ENCODE results near the gene USHBP1. TPM values are rescaled to one million over a fixed set of nuclear protein-coding genes. Genes with fewer than 3 reads are reported as not detected.

The USHBP1 gene
- total RNA-seq, 3 donors from 2014 or later, result 0.52 to 2.6 (median 2.2) TPM

DNA sequence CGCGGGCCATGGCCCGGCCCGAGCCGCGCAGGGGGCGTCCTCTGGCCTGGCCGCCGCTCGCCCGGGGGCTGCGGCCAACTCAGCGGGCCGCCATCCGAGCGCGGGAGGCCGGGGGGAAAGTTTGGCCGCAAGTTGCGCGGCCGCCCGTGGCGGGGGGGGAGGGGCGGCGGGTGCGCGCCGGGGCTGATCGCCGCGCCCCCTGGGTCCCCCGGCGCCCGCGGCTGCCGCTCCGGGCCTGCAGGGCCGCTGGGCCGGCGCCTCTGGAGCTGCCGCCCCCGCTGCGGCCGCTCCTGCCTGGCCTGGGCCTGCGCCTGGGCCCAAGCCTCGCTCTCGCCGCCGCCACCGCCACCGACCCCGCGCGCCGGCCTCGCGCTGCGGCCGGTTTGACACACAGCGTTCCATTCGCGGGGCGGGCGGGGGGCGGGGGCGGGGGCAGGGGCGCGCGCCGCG lies 19.0 kb downstream of the USHBP1 start, which contains the start of gene NR2F6:
TSS of gene NR2F6 (minus strand) at position 385 of the 450 bp plus-strand sequence. CDS start 699 bp downstream, outside the sequence.
- DNase-seq (no peak), ATAC-seq (no peak)
- intact Hi-C loops (cut with DNase I, micrococcal nuclease), result no loop called here
- H3K4me1 ChIP-seq (ENCODE audit: low read depth), result peaks cover 58% of the 10 kb centered on the region
- no peaks in the 10 kb centered on the region for H3K9me3 ChIP-seq
- TF ChIP-seq, protein P1, sequence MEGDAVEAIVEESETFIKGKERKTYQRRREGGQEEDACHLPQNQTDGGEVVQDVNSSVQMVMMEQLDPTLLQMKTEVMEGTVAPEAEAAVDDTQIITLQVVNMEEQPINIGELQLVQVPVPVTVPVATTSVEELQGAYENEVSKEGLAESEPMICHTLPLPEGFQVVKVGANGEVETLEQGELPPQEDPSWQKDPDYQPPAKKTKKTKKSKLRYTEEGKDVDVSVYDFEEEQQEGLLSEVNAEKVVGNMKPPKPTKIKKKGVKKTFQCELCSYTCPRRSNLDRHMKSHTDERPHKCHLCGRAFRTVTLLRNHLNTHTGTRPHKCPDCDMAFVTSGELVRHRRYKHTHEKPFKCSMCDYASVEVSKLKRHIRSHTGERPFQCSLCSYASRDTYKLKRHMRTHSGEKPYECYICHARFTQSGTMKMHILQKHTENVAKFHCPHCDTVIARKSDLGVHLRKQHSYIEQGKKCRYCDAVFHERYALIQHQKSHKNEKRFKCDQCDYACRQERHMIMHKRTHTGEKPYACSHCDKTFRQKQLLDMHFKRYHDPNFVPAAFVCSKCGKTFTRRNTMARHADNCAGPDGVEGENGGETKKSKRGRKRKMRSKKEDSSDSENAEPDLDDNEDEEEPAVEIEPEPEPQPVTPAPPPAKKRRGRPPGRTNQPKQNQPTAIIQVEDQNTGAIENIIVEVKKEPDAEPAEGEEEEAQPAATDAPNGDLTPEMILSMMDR (IDR thresholded peaks at IDR 0.05), result no peak
- H3K36me3 ChIP-seq (ENCODE audit: low read depth), result no peaks in the 10 kb centered on the region
- peak within 1 kb of the TSS; percentile 81 for H3K4me3 ChIP-seq

DNA sequence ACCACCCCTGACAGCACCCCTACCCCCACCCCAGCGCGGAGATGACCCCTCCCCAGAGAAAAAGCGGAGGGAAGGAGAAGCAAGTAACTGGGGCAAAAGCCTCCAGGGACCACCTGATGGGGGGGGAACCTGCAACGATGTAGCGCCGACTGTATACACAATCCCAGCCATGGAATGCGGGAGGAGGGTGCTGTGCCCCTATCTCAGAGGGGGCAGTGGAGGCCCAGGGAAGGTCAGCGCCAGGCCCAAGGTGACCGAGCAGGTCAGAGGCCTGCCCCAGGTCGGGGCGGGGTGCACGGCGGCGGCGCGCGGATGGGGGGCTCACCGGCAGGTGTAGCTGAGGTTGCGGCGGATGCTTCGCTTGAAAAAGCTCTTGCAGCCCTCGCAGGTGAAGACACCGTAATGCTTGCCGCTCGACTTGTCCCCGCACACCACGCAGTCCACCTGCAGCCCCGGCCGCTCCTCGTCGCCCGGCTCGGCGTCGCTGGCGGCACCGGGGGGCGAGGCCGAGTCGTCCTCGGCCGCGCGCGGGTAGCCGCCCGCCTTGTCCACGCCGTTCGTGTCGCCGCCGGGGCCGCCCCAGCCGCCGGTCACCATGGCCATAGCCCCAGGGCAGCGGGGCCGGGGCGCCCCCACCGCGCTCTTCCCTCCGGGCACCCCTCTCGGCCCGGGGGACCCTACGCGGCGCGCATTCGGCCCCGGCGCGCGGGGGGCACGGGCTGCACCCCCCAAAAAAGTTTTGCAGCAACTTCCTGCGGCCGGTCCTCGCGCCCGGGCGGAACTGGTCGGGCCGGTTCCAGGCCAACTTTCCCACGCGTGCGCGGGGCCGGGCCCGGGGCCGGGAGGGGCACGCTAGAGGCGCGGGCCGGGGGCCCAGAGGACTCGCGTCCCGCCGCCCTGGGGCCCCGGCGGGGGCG lies 19.7 kb downstream of the USHBP1 start:
- peaks cover 63% of the 10 kb centered on the region for H3K4me1 ChIP-seq (ENCODE audit: low read depth)
- peak overlapping the region; percentile 81 for H3K4me3 ChIP-seq
- DNase-seq (peak in 2 of 3 donors; percentile 73 to 77), ATAC-seq (no peak)
- no peaks in the 10 kb centered on the region for H3K36me3 ChIP-seq (ENCODE audit: low read depth)
- TF ChIP-seq, protein P1 (IDR thresholded peaks at IDR 0.05), result no peak
- H3K9me3 ChIP-seq, result no peaks in the 10 kb centered on the region
- intact Hi-C loops (cut with DNase I, micrococcal nuclease), result no loop called here

DNA sequence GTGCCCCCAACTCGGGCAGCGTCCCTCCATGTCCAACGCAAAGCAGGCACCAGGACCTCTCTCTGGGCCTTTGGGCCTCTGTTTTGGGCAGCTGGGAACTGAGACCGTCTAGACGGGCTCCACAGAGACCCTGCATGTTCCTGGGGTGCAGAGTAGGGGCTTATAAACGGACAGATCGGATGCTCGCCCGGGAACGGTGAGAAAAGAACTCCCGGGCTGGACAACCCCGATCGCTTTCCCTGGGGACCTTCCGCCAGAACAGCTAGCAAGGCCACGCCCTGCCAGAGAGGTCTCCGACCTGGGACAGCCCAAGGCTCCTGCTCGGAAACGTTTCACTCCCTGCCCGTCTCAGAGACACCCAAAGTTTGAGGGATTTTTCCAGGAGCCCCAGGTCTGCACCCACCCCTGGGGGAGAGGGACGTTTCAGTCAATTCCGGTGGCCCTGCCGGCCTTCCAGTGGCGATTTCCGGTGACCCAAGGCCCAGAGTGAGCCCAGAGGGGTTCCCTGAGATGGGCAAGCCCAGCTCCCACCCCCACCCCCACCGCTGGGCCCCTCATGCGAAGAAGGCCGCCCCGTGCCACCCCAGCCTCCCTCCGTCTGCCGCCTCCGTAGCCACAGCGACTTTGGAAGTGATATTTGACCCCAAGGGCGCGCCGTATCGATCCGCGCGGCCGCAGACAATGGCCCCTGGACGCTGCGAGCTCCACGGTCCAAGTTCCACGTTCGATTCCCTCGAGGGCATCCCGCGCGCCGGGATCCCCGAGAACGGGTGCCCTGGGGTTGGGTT lies 20.5 kb downstream of the USHBP1 start:
- intact Hi-C loops (cut with DNase I, micrococcal nuclease), result no loop called here
- peak overlapping the region; percentile 81 for H3K4me3 ChIP-seq
- TF ChIP-seq, protein P1 (IDR thresholded peaks at IDR 0.05), result no peak
- ATAC-seq (peak; percentile 31), DNase-seq (peak; percentile 75 to 81 (median 75))
- H3K9me3 ChIP-seq, result no peaks in the 10 kb centered on the region
- H3K36me3 ChIP-seq (ENCODE audit: low read depth), result no peaks in the 10 kb centered on the region
- H3K4me1 ChIP-seq (ENCODE audit: low read depth), result peaks cover 57% of the 10 kb centered on the region

DNA sequence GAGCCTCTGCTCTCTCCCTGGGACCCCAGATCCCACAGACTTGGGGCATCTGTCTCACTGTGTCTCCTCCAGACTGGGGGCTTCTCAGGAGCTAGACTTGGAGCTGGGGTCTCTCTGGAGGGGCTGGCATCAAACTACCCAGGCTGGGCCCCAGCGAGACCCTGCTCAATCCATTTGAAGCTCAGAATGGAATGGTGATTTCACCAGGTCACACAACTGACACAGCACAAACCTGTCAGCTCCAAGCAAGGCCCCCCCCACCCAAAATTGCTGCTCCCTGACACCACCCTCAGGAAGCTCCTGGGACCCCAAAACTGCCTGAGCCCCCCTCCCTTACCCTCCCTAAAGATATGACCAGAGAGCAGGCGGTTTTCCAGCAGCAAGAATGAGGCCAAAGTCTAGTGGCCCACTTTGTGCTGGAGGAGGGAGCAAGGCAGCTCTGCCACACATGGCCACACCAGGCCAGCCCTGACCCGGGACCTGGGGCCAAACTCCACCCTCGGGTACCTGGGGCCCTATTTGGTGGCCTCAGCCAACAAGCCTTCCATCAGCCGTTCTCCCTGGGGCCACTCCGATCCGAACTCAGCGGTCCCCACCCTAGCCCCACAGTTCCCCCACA lies 21.2 kb downstream of the USHBP1 start:
- H3K9me3 ChIP-seq, result no peaks in the 10 kb centered on the region
- peaks cover 51% of the 10 kb centered on the region for H3K4me1 ChIP-seq (ENCODE audit: low read depth)
- intact Hi-C loops (cut with DNase I, micrococcal nuclease), result no loop called here
- TF ChIP-seq, protein P1 (IDR thresholded peaks at IDR 0.05), result no peak
- peak overlapping the region; percentile 81 for H3K4me3 ChIP-seq
- DNase-seq (peak; percentile 55 to 70 (median 65)), ATAC-seq (no peak)
- no peaks in the 10 kb centered on the region for H3K36me3 ChIP-seq (ENCODE audit: low read depth)
